ENCODE data around the gene RPRD2.

Gene RPRD2

GRCh38 chr1:150515328-150516049 is 151.5 kb downstream of the RPRD2 start, which contains the start of gene FALEC:
Gene FALEC (plus strand): TSS chr1:150515752.
- DNase-seq, result peak; percentile 96

DNA sequence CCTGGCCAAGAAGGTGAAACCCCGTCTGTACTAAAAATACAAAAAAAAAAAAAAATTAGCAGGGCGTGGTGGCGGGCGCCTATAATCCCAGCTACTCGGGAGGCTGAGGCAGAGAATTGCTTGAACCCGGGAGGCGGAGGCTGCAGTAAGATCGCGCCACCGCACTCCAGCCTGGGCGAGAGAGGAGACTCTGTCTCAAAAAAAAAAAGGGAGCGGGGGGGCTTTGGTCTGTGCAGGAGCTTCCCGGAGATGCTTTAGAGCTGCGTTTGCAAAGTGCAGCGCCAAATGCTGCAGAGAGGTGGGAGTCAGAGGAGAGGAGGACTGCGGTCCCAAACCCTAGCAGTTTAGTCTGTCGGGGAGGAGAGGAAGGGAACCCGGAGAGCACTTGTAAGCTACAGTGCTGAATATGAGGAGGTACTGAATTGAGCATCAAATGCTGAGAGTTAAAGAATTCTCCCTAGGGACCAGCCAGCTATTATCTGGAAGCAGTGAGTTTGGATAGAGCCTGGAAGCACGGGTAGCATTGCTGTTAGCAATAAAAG is 152.2 kb downstream of the RPRD2 start:
- no peak for DNase-seq

- DNase-seq, result no peak
These were observed 152.7 kb downstream of the RPRD2 start for GRCh38 chr1:150516616-150517015.

GRCh38 chr1:150521196-150521968 is 157.4 kb downstream of the RPRD2 start:
- DNase-seq, result no peak

DNA sequence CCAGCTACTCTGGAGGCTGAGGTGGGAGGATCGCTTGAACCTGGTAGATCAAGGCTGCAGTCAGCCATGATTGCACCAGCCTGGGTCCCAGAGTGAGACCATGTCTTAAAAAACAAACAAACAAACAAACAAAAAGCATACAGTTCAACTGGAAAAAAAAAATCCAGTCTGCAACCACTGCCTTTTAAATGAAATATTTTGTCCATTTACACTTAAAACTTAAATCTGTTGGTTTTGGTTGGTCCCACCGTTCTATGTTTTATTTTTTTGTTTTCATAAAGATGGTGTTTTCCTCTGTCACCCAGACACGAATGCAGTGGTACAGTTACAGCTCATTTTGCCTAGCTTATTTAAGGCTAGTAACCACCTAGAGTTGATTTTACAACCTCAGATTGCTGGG is 161.4 kb downstream of the RPRD2 start:
- DNase-seq, result no peak
